ENCODE results near the gene NTRK3. TPM values are rescaled to one million over a fixed set of nuclear protein-coding genes. Genes with fewer than 3 reads are reported as not detected.
A peak's percentile ranks its signal among the peaks of the same experiment; 100 is the strongest.

The NTRK3 gene
- total and polyA plus RNA-seq, 2 experiments from 2014 or later: not detected

DNA sequence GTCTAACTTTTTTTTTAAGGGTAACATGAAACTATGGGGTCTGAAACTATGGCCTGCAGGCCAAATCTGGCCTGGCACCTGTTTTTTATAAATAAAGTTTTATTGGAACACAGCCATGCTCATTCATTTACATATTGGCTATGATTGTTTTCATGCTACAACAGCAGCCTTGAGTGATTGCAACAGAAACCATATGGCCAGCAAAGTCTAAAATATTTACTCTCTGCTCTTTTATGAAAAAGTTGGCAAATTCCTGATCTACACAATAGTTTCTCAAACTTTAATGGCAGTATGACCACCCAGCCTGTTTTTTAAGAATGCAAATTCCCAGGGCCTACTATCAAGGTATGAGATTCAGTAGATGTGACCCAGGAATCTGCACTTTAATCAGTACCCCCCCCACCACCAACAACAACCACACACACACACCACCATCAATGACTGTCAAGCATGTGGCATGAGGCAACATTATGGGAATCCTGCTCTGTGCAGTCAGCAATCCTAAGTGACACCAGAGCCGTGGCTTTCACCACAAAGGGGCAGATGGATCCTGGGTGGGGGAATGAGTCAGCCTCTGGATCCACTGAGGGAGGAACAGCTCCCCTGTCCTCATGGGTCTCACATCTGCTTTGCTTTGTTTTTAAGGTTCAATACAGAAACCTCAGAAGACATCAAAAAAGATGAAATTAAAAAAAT, 142.8 kb downstream of the NTRK3 start:
- Histone ChIP-seq H3K4me3 (no peak overlapping the region), H3K4me2 (ENCODE audit: unreplicated experiment) (no peak overlapping the region), H3K9ac (no peak overlapping the region), H3K79me2 (ENCODE audit: insufficient read depth) (no peaks in the 10 kb centered on the region), H3K36me3 (ENCODE audit: low read depth) (no peaks in the 10 kb centered on the region), H3K4me1 (ENCODE audit: insufficient read depth) (no peaks in the 10 kb centered on the region), H3K9me2 (ENCODE audit: insufficient read depth) (no peaks in the 10 kb centered on the region), H2AFZ (no peak overlapping the region), H3K27me3 (replicated peaks; ENCODE audit: insufficient read depth) (no peaks in the 10 kb centered on the region), H3K27ac (no peak overlapping the region), H3K9me3 (ENCODE audit: low read depth) (no peaks in the 10 kb centered on the region), H3F3A (ENCODE audit: insufficient read depth) (no peaks in the 10 kb centered on the region), H4K20me1 (ENCODE audit: insufficient read depth) (no peaks in the 10 kb centered on the region)
- TF ChIP-seq EZH2 (IDR thresholded peaks at IDR 0.05; ENCODE audit: insufficient read depth, poor library complexity, severe bottlenecking): no peak
- 0% methylated on average over 1 of the region's 1 CpG for WGBS, 2 experiments (ENCODE audit: low coverage in 1 of 2, low lambda C conversion rate in 2 of 2, missing lambda C conversion rate in 2 of 2)
- DNase-seq: peak; percentile 3
- in situ Hi-C loops (cut with MboI): no loop called here

DNA sequence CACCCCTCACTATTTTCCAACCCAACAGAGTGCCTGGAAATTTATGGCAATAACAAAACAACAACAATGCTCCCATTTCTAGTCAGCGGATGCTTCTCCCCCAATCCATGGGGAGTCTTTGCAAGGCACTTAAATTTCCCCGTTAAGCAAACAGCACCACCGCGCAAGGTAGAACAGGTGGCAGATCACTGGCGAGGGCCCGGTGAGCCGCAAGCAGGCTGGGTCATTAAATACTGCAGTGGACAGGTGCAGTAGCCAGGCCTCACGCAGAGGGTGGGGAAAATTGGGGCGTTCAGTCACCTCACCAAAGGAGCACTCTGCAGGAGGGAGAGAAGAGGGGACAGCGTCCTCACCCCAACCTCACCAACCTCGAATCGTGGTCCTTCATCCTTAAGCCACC, 147.5 kb downstream of the NTRK3 start:
- in situ Hi-C loops (cut with MboI): no loop called here
- no peak overlapping the region for H2AFZ ChIP-seq
- H3K4me3 ChIP-seq: no peak overlapping the region
- no peaks in the 10 kb centered on the region for H4K20me1 ChIP-seq (ENCODE audit: insufficient read depth)
- 52 to 55% methylated on average over 12 of the region's 12 CpGs for WGBS, 2 experiments (ENCODE audit: low coverage in 1 of 2, low lambda C conversion rate in 2 of 2, missing lambda C conversion rate in 2 of 2)
- no peak for DNase-seq
- H3K9ac ChIP-seq: no peak overlapping the region
- no peak overlapping the region for H3K4me2 ChIP-seq (ENCODE audit: unreplicated experiment)
- no peaks in the 10 kb centered on the region for H3K9me3 ChIP-seq (ENCODE audit: low read depth)
- H3K27ac ChIP-seq: no peak overlapping the region
- no peak for TF ChIP-seq EZH2phosphoT487 (IDR thresholded peaks at IDR 0.05; ENCODE audit: insufficient read depth, low read depth)
- TF ChIP-seq EZH2 (IDR thresholded peaks at IDR 0.05; ENCODE audit: insufficient read depth, poor library complexity, severe bottlenecking): no peak
- no peaks in the 10 kb centered on the region for H3K4me1 ChIP-seq (ENCODE audit: insufficient read depth)
- H3F3A ChIP-seq (ENCODE audit: insufficient read depth): no peaks in the 10 kb centered on the region
- no peaks in the 10 kb centered on the region for H3K27me3 ChIP-seq (replicated peaks; ENCODE audit: insufficient read depth)
- H3K36me3 ChIP-seq (ENCODE audit: low read depth): no peaks in the 10 kb centered on the region
- no peaks in the 10 kb centered on the region for H3K9me2 ChIP-seq (ENCODE audit: insufficient read depth)
- H3K79me2 ChIP-seq (ENCODE audit: insufficient read depth): no peaks in the 10 kb centered on the region

DNA sequence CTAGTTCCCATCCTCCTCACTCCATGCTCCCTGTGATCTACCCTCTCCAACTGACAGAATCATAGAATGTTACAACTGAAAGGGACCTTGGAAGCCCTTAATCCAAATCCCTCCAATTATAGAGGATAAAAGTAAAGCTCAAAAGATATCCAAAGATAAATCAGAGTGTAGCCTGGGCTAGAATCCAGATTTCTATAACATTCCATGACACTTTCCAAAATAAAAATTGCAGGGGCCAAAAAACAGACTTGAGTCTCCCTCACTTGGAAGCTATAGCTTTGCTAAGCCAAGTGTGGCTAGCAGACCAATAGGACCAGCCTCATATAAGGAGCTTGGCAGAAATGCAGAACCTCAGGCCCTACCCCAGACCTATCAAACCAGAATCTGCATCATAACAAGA, 148.1 kb downstream of the NTRK3 start:
- no peak overlapping the region for H3K4me3 ChIP-seq
- TF ChIP-seq EZH2phosphoT487 (IDR thresholded peaks at IDR 0.05; ENCODE audit: insufficient read depth, low read depth): no peak
- TF ChIP-seq EZH2 (IDR thresholded peaks at IDR 0.05; ENCODE audit: insufficient read depth, poor library complexity, severe bottlenecking): no peak
- no peak overlapping the region for H3K9ac ChIP-seq
- no peaks in the 10 kb centered on the region for H3K9me3 ChIP-seq (ENCODE audit: low read depth)
- H3K4me2 ChIP-seq (ENCODE audit: unreplicated experiment): no peak overlapping the region
- in situ Hi-C loops (cut with MboI): no loop called here
- no peaks in the 10 kb centered on the region for H3K27me3 ChIP-seq (replicated peaks; ENCODE audit: insufficient read depth)
- H3F3A ChIP-seq (ENCODE audit: insufficient read depth): no peaks in the 10 kb centered on the region
- H3K27ac ChIP-seq: no peak overlapping the region
- H3K79me2 ChIP-seq (ENCODE audit: insufficient read depth): no peaks in the 10 kb centered on the region
- no peaks in the 10 kb centered on the region for H4K20me1 ChIP-seq (ENCODE audit: insufficient read depth)
- no peaks in the 10 kb centered on the region for H3K4me1 ChIP-seq (ENCODE audit: insufficient read depth)
- no peaks in the 10 kb centered on the region for H3K36me3 ChIP-seq (ENCODE audit: low read depth)
- H3K9me2 ChIP-seq (ENCODE audit: insufficient read depth): no peaks in the 10 kb centered on the region
- DNase-seq: no peak
- H2AFZ ChIP-seq: no peak overlapping the region

DNA sequence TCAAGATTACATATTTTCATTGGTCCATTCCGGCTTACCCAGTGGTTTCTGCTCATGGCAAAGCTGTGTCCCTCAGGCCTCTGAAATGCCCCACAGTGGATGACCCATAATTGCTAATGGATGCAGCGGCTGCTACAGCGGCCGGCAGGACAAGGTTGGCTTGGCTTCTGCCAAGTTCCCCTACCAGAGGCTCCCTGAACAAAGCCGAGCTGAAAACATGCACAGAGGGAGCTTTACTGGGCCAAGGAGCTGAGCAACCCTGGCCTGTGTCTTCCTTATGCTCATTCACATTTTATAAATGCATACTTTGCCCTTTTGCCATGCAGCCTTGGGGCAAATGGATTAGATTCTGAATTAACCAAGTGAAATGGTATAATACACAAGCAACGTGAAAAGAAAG, 150.5 kb downstream of the NTRK3 start:
- Histone ChIP-seq H3K27me3 (replicated peaks; ENCODE audit: insufficient read depth) (no peaks in the 10 kb centered on the region), H3K9me2 (ENCODE audit: insufficient read depth) (no peaks in the 10 kb centered on the region), H3K79me2 (ENCODE audit: insufficient read depth) (no peaks in the 10 kb centered on the region), H3K4me1 (ENCODE audit: insufficient read depth) (no peaks in the 10 kb centered on the region), H3K27ac (no peak overlapping the region), H3K9me3 (ENCODE audit: low read depth) (no peaks in the 10 kb centered on the region), H3K9ac (no peak overlapping the region), H3K4me2 (ENCODE audit: unreplicated experiment) (no peak overlapping the region), H2AFZ (no peak overlapping the region), H3F3A (ENCODE audit: insufficient read depth) (no peaks in the 10 kb centered on the region), H3K36me3 (ENCODE audit: low read depth) (no peaks in the 10 kb centered on the region), H3K4me3 (no peak overlapping the region), H4K20me1 (ENCODE audit: insufficient read depth) (no peaks in the 10 kb centered on the region)
- TF ChIP-seq EZH2phosphoT487 (IDR thresholded peaks at IDR 0.05; ENCODE audit: insufficient read depth, low read depth) (no peak), EZH2 (IDR thresholded peaks at IDR 0.05; ENCODE audit: insufficient read depth, poor library complexity, severe bottlenecking) (no peak)
- in situ Hi-C loops (cut with MboI): no loop called here
- WGBS, 2 experiments (ENCODE audit: low coverage in 1 of 2, low lambda C conversion rate in 2 of 2, missing lambda C conversion rate in 2 of 2): 40 to 42% methylated on average over 6 of the region's 6 CpGs
- DNase-seq: no peak

DNA sequence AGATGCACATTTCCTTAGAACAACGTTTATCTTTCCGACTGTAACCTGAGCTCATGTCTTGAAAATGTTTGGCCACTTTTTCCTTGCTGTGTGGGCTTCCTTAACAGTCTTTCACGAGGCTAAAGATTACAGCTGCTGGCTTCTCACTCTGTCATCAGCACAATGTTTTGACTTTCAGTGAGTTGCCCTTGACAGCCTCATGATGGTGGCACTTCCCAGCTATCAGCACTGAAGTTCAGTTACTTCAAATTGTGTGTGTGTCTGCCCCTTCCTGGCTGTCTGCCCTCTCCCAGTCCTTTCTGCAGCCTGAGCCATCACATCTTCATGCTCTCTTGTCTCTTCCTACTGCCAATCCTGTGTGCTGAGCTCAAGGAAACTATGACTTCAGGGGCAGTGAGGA, 152.2 kb downstream of the NTRK3 start:
- Histone ChIP-seq H3K4me3 (no peak overlapping the region), H3K27ac (no peak overlapping the region), H3K4me1 (ENCODE audit: insufficient read depth) (no peaks in the 10 kb centered on the region), H3K9ac (no peak overlapping the region), H3K36me3 (ENCODE audit: low read depth) (no peaks in the 10 kb centered on the region), H2AFZ (no peak overlapping the region), H4K20me1 (ENCODE audit: insufficient read depth) (no peaks in the 10 kb centered on the region), H3K27me3 (replicated peaks; ENCODE audit: insufficient read depth) (no peaks in the 10 kb centered on the region), H3K9me3 (ENCODE audit: low read depth) (no peaks in the 10 kb centered on the region), H3F3A (ENCODE audit: insufficient read depth) (no peaks in the 10 kb centered on the region), H3K79me2 (ENCODE audit: insufficient read depth) (no peaks in the 10 kb centered on the region), H3K9me2 (ENCODE audit: insufficient read depth) (no peaks in the 10 kb centered on the region), H3K4me2 (ENCODE audit: unreplicated experiment) (no peak overlapping the region)
- no peak for TF ChIP-seq EZH2 (IDR thresholded peaks at IDR 0.05; ENCODE audit: insufficient read depth, poor library complexity, severe bottlenecking)
- TF ChIP-seq EZH2phosphoT487 (IDR thresholded peaks at IDR 0.05; ENCODE audit: insufficient read depth, low read depth): no peak
- 27 to 33% methylated on average over 3 of the region's 3 CpGs for WGBS, 2 experiments (ENCODE audit: low coverage in 1 of 2, low lambda C conversion rate in 2 of 2, missing lambda C conversion rate in 2 of 2)
- no peak for DNase-seq
- in situ Hi-C loops (cut with MboI): no loop called here
